CD4-positive, alpha-beta T cell (primary cell): ENCODE data around the gene HAGHL. TPM values are rescaled to one million over a fixed set of nuclear protein-coding genes. Genes with fewer than 3 reads are reported as not detected.
"Not testable (repeated sequence)": the region's sequence is repeated elsewhere in the genome, so short reads cannot be mapped to it uniquely, and the experiment has no call there.

ENCODE experiments used
- ATAC-seq: fragments of 200-7000 bp; cut with Tn5 transposase; one replicate; pipeline ENCODE4 v1.10.0; 2022; ENCODE audit warnings: mild to moderate bottlenecking; ENCODE audit not compliant: poor library complexity
- CTCF ChIA-PET: fragments of 350-600 bp; sonication (Branson Sonifier 250); formaldehyde crosslinking; loops from one replicate; lab custom pipeline; 2021; ENCODE audit warnings: antibody characterized with exemption, inconsistent platforms; lab: Charles Lee
- POLR2A ChIA-PET: fragments of 350-600 bp; sonication (Branson Sonifier 250); formaldehyde crosslinking; loops from one replicate; lab custom pipeline; 2021; ENCODE audit warnings: antibody characterized with exemption, inconsistent platforms; lab: Charles Lee
- DNase-seq, 14 experiments: peaks; one replicate each; pipeline ENCODE4 v3.0.0-alpha.2; 2013 to 2020; ENCODE audit warnings: mixed read lengths in 2 of 14
- H3K27ac ChIP-seq, 2 donors: one replicate each; pipeline versions ENCODE4 v1.5.1 to v1.7.0; 2013; ENCODE audit warnings: low read length in 2 of 2, low read depth in 1 of 2, mild to moderate bottlenecking in 1 of 2
- H3K27me3 ChIP-seq, 2 experiments: 1 replicate in 1 of 2; 2 replicates in 1 of 2; pipeline versions ENCODE4 v1.6.1 to v1.7.0; 2013; ENCODE audit warnings: low read length in 2 of 2, control low read depth in 1 of 2, mild to moderate bottlenecking in 1 of 2, moderate library complexity in 1 of 2; ENCODE audit not compliant: insufficient read depth in 2 of 2, control insufficient read depth in 1 of 2
- H3K36me3 ChIP-seq: one replicate; pipeline ENCODE4 v1.6.1; 2013; ENCODE audit warnings: low read length, control low read depth; ENCODE audit not compliant: insufficient read depth
- H3K4me1 ChIP-seq: one replicate; pipeline ENCODE4 v1.6.1; 2013; ENCODE audit warnings: low read length, control low read depth; ENCODE audit not compliant: insufficient read depth
- H3K4me3 ChIP-seq: one replicate; pipeline ENCODE4 v1.5.1; 2013; ENCODE audit warnings: mild to moderate bottlenecking, low read length, moderate library complexity
- H3K9me3 ChIP-seq, 2 experiments: 1 replicate in 1 of 2; 2 replicates in 1 of 2; pipeline versions ENCODE4 v1.6.1 to v1.7.0; 2013; ENCODE audit warnings: low read length in 2 of 2, mild to moderate bottlenecking in 2 of 2, control low read depth in 1 of 2, moderate library complexity in 1 of 2; ENCODE audit not compliant: control insufficient read depth in 1 of 2, insufficient read depth in 1 of 2
- H3K27ac Mint-ChIP-seq: one replicate; pipeline ENCODE4 v1.8.0; 2020; ENCODE audit warnings: mixed read lengths
- H3K27me3 Mint-ChIP-seq: one replicate; pipeline ENCODE4 v1.8.0; 2021; ENCODE audit warnings: mixed read lengths
- H3K36me3 Mint-ChIP-seq: one replicate; pipeline ENCODE4 v1.8.0; 2021; ENCODE audit warnings: low read depth, mixed read lengths
- H3K4me1 Mint-ChIP-seq: one replicate; pipeline ENCODE4 v1.8.0; 2021; ENCODE audit warnings: low read depth, mixed read lengths
- H3K4me3 Mint-ChIP-seq: one replicate; pipeline ENCODE4 v1.8.0; 2020; ENCODE audit warnings: mild to moderate bottlenecking, mixed read lengths
- H3K9me3 Mint-ChIP-seq: one replicate; pipeline ENCODE4 v1.8.0; 2020; ENCODE audit warnings: mixed read lengths
- intact Hi-C, 2 experiments: fragments of 100-400 bp; cut with DNase I in 1 of 2; cut with micrococcal nuclease in 1 of 2; formaldehyde crosslinking; loops; one replicate each; pipeline versions ENCODE4 v1.15.1 to v1.9.0; 2023 to 2025; cut with DNase I, micrococcal nuclease
- total RNA-seq, 174 experiments: library from RNA in 2 of 174; stranded (reverse) in 2 of 174; gene quantifications; one replicate each; pipeline ENCODE4 v1.2.3 and lab custom pipeline; 2021 to 2026
- TF ChIP-seq, protein P1 (sequence below): fragments of 200-600 bp; IDR thresholded peaks from one replicate; pipeline ENCODE4 v1.8.0; 2022; ENCODE audit warnings: antibody characterized with exemption, mild to moderate bottlenecking

Gene HAGHL
- total RNA-seq, 2 experiments from 2014 or later, result 7.1 to 9.2 TPM

DNA sequence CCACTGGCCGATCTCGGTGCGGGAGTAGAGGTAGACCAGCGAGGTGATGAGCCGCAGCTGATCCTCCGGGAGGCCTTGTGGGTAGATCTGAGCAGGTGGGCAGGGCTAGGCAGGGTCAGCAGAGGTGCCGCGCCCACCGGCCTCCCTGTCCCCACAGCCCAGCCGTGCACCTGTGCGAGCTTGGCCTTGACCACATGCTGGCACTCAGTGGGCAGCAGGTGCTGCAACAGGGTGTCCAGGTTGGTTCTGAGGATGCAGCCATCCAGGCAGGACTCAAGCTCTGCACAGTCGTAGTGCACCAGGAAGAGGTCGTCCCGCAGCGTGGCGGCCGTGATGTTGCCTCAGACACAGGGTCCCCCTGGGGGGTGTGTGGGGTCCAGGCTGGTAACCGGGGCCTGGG, 46.1 kb downstream of the HAGHL start:
- peaks cover 0 to 5% of the 10 kb centered on the region in 2 experiments for H3K27me3 ChIP-seq
- no peaks in the 10 kb centered on the region for H3K36me3 ChIP-seq
- ChIA-PET POLR2A (no interaction called here), CTCF (no interaction called here)
- no peak for DNase-seq
- no peaks in the 10 kb centered on the region for H3K4me1 ChIP-seq
- no peak for ATAC-seq
- H3K27ac ChIP-seq, result no peak overlapping the region
- Mint-ChIP-seq H3K36me3 (no peaks in the 10 kb centered on the region), H3K27me3 (peaks cover 5% of the 10 kb centered on the region), H3K27ac (no peak overlapping the region), H3K9me3 (no peaks in the 10 kb centered on the region), H3K4me3 (no peak overlapping the region), H3K4me1 (no peaks in the 10 kb centered on the region)
- intact Hi-C loops, result no loop called here
- TF ChIP-seq, protein P1, sequence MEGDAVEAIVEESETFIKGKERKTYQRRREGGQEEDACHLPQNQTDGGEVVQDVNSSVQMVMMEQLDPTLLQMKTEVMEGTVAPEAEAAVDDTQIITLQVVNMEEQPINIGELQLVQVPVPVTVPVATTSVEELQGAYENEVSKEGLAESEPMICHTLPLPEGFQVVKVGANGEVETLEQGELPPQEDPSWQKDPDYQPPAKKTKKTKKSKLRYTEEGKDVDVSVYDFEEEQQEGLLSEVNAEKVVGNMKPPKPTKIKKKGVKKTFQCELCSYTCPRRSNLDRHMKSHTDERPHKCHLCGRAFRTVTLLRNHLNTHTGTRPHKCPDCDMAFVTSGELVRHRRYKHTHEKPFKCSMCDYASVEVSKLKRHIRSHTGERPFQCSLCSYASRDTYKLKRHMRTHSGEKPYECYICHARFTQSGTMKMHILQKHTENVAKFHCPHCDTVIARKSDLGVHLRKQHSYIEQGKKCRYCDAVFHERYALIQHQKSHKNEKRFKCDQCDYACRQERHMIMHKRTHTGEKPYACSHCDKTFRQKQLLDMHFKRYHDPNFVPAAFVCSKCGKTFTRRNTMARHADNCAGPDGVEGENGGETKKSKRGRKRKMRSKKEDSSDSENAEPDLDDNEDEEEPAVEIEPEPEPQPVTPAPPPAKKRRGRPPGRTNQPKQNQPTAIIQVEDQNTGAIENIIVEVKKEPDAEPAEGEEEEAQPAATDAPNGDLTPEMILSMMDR, result no peak
- no peaks in the 10 kb centered on the region for H3K9me3 ChIP-seq
- no peak overlapping the region for H3K4me3 ChIP-seq

DNA sequence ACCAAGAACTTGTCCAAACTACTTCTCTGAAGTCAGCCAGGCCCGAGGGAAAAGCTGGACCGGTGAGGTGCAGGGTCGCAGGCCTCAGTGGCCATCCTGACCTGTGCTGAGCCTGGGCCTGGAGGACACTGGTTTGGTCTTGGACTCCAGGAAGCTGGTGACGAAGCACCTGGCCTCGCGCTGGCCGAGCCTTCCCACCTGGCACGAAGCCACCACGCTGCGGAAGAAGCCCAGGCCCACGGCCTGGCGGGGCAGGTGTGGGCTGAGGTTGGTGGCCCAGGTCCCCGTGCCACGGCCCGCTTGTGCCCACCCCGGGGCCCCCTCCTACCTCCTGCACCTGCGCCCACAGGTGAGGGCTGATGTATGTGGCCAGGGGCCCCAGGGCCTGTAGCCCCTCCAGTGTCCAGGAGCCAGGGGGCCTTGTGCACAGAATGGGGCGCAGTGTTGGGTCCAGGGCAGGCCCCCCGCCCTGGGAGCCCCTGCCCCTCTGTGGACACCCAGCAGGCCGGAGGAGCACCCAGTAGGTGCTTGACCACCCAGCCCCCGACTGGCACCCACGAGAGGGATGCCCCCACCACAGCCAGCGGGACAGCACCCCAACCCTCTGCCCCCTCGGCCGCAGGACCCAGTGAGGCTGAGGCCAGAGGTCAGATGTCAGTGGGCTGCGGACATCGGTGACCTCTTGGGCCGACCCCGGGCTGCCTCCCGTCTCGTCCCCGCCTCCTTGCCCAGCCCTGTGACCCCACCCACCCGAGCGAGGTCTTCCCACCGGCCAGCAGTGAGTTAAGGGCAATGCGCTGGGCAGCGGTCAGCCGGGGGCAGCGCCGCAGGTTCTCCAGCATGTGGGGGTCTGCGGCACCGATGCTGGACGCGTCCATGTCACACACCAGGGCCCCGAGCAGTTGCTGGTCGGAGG, 47.4 kb downstream of the HAGHL start:
- no peaks in the 10 kb centered on the region for H3K4me1 Mint-ChIP-seq

GRCh38 chr16:775236-775796, 48.4 kb downstream of the HAGHL start:
- Mint-ChIP-seq H3K4me1 (no peaks in the 10 kb centered on the region), H3K4me3 (no peak overlapping the region), H3K27ac (no peak overlapping the region), H3K27me3 (peaks cover 5% of the 10 kb centered on the region), H3K9me3 (no peaks in the 10 kb centered on the region), H3K36me3 (no peaks in the 10 kb centered on the region)
- Histone ChIP-seq H3K4me1 (no peaks in the 10 kb centered on the region), H3K27me3 (peaks cover 0 to 3% of the 10 kb centered on the region in 2 experiments), H3K9me3 (no peaks in the 10 kb centered on the region), H3K27ac (no peak overlapping the region), H3K4me3 (no peak overlapping the region), H3K36me3 (no peaks in the 10 kb centered on the region)
- DNase-seq (no peak), ATAC-seq (no peak)
- ChIA-PET POLR2A (no interaction called here), CTCF (no interaction called here)
- TF ChIP-seq, protein P1, result no peak
- intact Hi-C loops, result no loop called here

More for the DNA sequence above, 47.4 kb downstream of the HAGHL start:
- DNase-seq (no peak), ATAC-seq (no peak)
- TF ChIP-seq, protein P1, result no peak
- H3K4me3 ChIP-seq, result no peak overlapping the region
- ChIA-PET POLR2A (no interaction called here), CTCF (no interaction called here)
- H3K27ac ChIP-seq, result no peak overlapping the region
- Mint-ChIP-seq H3K27me3 (peaks cover 5% of the 10 kb centered on the region), H3K27ac (no peak overlapping the region), H3K36me3 (no peaks in the 10 kb centered on the region), H3K4me3 (no peak overlapping the region), H3K9me3 (no peaks in the 10 kb centered on the region)
- H3K9me3 ChIP-seq, result no peaks in the 10 kb centered on the region
- no peaks in the 10 kb centered on the region for H3K4me1 ChIP-seq
- peaks cover 0 to 4% of the 10 kb centered on the region in 2 experiments for H3K27me3 ChIP-seq
- H3K36me3 ChIP-seq, result no peaks in the 10 kb centered on the region
- intact Hi-C loops, result no loop called here

GRCh38 chr16:776298-776697, 49.4 kb downstream of the HAGHL start:
- H3K4me1 ChIP-seq, H3K27me3 ChIP-seq, H3K36me3 ChIP-seq, ATAC-seq, H3K4me3 Mint-ChIP-seq, CTCF ChIA-PET, H3K9me3 ChIP-seq, H3K4me3 ChIP-seq, H3K27ac Mint-ChIP-seq, H3K27ac ChIP-seq, H3K4me1 Mint-ChIP-seq, DNase-seq, H3K36me3 Mint-ChIP-seq, H3K9me3 Mint-ChIP-seq, intact Hi-C loops, H3K27me3 Mint-ChIP-seq, POLR2A ChIA-PET: not testable (repeated sequence)
